NCI-H187 (cell line): ENCODE results near the gene BAIAP2.

Experiments used
- DNase-seq, 2 experiments: peaks; one replicate each; lab custom pipeline; 2025; lab: John Stamatoyannopoulos, UW

BAIAP2 gene

GRCh38 chr17:81109957-81110356, 75.0 kb downstream of the BAIAP2 start:
- no peak for DNase-seq

GRCh38 chr17:81110488-81111040, 75.6 kb downstream of the BAIAP2 start:
- DNase-seq = no peak

GRCh38 chr17:81111066-81111465, 76.1 kb downstream of the BAIAP2 start:
- no peak for DNase-seq

- no peak for DNase-seq
These were observed 77.5 kb downstream of the BAIAP2 start for GRCh38 chr17:81112450-81112849.

GRCh38 chr17:81113158-81113724, 78.3 kb downstream of the BAIAP2 start:
- no peak for DNase-seq

- DNase-seq = no peak
These were observed 79.6 kb downstream of the BAIAP2 start for GRCh38 chr17:81114351-81115093.

GRCh38 chr17:81115219-81115618, 80.3 kb downstream of the BAIAP2 start:
- DNase-seq = no peak

DNA sequence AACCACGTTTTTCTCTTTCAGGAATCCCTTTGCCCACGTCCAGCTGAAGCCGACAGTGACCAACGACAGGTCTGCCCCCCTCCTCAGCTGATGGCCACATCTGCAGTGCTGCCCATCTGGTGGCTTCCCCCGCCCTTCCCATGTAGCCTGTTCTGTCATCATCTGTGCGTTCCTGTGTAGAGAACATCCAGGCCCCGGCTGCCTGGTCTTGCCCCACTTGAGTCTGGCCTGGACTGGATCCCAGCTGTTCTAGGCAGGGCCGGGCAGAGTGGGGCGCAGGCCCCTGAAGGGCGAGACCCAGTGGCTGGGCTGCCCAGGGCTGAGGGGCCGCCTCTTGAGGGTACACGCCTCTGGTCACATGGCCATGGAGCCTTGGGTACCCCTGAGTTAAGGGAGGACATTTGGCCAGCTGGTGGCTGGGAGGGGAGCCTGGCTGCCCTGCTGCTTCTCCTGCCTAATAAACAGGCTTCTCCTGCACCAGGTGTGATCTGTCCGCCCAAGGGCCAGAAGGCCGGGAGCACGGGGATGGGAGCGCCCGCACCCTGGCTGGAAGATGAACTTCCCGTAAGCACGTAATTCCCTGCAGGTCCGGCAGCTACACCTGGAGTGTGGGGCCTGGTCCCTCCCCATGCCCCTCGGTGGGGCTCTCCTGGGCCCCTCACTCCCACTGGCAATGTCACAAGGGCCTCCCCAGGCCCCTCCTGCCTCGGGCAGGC, 81.0 kb downstream of the BAIAP2 start:
- DNase-seq = no peak

- DNase-seq = no peak
These were observed 81.8 kb downstream of the BAIAP2 start for GRCh38 chr17:81116704-81117103.

DNA sequence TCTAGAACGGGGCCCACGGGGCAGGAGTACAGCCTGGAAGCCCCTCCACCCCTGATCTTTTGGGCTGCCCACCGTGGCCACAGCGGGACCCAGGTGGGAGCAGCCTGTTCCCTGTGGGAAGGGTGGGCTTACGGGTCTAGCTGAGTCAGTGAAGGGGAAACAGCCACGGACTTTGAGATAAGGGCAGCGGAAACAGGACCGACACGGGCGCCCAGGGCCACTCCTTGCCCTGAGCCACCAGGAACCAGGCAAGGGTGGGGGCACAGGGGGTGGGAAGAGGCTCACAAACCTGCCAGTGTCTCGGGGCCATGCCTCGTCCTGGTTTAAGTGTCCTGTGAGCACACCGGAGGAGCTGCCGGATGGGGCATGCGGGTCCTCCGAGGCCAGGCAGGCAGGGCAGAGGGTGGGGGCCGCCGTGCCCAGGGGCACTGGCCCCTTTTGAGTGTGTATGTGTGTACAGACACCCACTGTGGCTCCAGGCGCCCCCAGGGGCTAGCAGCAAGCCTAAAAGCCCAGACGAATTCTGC, 82.8 kb downstream of the BAIAP2 start:
- DNase-seq = no peak

- DNase-seq = no peak
These were observed 83.6 kb downstream of the BAIAP2 start for GRCh38 chr17:81118308-81119221.

- peak; percentile 94 to 95 for DNase-seq
These were observed 84.5 kb downstream of the BAIAP2 start for GRCh38 chr17:81119223-81120148.

DNA sequence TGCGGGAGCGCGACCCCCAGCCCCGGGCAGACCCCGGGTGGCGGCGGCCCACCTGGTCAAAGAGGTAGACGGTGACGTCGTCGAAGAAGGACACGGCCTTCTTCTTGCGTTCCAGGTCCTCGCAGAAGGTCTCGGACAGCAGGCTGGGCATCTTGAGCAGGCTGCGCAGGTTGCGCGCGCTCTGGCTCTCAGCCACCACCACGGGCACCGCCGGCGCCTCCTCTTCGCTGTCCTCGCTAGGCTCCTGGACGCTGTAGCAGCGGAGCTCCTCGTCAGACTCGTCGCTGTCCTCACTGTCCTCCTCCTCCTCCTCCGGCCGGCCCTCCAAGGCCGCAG, 85.2 kb downstream of the BAIAP2 start:
- DNase-seq = no peak

- no peak for DNase-seq
These were observed 86.0 kb downstream of the BAIAP2 start for GRCh38 chr17:81120695-81121621.

- DNase-seq = no peak
These were observed 87.1 kb downstream of the BAIAP2 start for GRCh38 chr17:81121841-81122733.

- DNase-seq = no peak
These were observed 88.4 kb downstream of the BAIAP2 start for GRCh38 chr17:81123052-81124048.

DNA sequence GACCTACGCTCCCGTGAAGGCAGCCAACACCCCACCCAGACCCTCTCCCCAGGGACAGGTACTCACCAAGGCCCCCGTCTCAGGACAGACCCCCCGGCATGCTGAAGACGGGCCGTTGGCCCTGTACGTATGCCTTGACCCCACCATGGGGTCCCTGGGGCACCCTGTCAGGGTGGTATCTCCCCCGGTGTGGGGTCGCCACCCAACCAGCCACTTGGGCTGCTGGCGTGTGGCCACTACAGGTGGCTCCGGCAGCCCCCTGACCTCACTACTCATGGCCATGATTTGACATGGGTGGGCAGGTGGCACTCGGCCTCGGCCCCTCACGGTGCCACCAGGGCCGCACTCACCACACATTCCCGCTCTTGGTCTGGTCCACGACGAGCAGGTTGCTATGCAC, 89.4 kb downstream of the BAIAP2 start:
- DNase-seq = no peak
